Measurements from ENCODE around the gene TNNI2. TPM values are rescaled to one million over a fixed set of nuclear protein-coding genes. Genes with fewer than 3 reads are reported as not detected.
A peak's percentile ranks its signal among the peaks of the same experiment; 100 is the strongest.

Gene TNNI2
- total RNA-seq, 2 donors from 2014 or later, result 0.92 TPM; not detected in 1

DNA sequence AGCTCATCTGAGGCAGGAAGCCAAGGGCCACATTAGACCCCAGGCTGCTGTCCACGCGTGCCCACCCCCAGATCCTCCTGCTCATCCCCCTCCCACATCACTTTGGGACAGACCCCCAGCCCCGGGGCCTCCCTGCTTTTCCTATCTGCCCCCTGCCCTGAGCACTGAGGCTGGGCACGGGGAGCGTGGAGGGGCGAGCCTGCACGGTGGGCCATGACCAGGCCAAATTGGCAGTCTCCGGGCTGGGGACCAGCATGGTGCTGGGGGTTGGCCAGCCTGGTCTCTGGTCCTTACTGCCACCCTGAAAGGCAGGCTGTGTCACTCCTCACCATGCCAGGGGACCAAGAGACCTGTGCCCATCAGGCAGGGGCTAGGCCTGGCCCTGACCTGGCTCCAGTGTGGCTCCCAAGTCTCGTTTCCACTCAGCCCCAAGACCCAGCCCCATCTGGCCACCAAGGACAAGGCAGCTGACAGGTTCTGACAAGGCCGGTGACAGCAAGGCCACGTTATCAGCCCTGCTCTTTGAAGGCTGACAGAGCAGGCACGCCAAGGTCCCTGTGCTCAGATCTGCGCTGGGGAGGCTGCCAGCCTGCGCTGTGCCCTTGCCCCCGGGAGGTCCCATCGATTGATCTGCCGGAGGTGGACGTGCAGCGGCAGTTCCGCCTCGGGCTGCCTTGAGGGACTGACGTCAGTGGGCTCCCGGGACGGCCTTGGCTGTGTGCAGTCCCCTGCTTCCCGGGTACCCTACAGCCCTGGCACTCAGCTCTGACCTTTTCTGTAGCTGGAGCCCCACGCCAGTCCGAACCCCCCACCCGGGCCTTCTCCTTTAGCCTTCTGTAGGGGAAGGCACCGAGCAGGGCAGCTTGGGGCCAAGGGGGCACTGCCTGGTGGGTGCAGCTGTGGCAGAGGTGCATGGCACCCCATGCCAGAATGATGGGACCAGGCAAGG lies 3.6 kb downstream of the TNNI2 start:
- DNase-seq (peak in 1 of 2 donors; percentile 9), ATAC-seq (no peak)
- intact Hi-C loops (cut with DNase I, micrococcal nuclease), result no loop called here

DNA sequence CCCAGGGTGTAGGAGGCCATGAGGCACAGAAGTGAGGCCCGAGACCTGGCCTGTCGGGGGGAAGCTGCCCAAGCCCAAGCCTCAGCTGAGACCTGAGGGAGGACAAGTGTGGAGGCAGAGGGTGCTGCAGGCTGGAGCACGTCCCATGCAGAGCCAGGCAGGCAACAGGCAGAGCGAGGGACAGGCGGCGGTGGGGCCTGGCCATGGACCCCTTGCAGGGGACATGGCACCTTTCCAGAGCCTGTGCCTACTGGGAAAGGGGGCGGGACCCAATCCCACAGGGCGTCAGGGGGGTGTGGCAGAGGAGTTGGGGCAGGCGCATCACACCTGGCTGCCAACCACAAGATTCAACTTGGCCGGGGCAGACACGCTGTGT lies 4.3 kb downstream of the TNNI2 start:
- intact Hi-C loops (cut with DNase I, micrococcal nuclease), result no loop called here
- ATAC-seq, result no peak

DNA sequence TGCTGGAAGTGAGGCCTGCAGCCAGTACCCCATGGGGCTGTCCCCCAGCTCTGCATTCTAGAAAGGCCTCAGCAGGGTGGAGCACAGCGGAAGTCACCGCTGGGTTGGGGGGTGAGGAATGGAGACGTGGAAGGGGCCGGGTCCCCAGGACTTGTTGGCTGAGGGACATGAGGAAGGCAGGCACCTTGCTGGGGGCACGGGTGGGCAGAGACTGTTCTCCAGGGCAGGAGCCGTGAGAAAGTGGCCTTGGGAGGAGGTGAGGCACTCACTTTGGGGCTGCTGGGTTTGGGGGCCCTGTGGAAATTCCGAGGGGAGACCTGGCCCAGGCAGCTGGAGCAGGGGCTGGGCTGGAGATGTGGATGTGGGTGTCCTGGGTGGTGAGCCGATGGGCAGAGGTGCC lies 5.0 kb downstream of the TNNI2 start:
- intact Hi-C loops (cut with DNase I, micrococcal nuclease), result no loop called here
- ATAC-seq (no peak), DNase-seq (no peak)

More for the DNA sequence above, 4.3 kb downstream of the TNNI2 start:
- peak in 1 of 2 donors; percentile 4 for DNase-seq

DNA sequence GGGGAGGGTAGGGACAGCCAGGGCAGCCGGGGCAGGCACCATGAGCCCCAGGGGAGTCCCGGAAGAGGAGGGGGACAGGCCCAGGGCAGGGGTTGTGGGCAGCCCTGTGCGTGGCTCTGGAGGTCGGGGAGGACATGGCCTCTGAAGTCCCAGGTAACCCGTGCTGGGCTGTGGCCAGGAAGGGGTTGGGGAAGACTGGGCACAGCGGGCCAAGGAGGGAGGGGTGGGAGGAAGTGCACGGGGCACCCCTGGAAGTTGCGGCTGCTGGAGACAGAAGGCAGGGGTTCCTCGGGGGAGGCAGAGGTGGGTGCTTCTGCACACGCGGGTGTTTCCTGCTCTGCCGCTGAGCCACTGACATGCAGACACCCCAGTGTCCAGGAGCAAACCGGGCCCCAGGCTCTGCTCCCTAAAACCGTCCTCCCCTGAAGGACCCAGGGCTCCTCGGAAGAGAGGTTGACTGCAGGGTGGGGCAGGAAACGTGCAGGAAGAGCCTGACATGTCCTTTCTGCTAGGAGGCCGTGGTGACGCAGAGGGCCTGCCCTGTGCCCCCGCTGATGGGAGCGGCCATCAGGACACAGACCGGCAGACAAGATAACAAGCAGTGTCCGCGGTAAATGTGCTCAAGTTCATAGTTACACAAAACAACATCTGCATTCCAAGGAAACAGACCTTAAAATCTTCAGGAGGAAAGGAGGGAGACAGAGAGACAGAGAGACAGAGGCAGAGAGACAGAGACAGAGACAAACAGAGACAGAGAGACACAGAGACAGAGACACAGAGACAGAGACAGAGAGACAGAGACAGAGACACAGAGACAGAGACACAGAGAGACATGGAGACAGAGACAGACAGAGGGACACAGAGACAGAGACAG lies 5.7 kb downstream of the TNNI2 start:
- intact Hi-C loops (cut with DNase I, micrococcal nuclease), result no loop called here
- DNase-seq, result no peak
- ATAC-seq, result peak; percentile 81

DNA sequence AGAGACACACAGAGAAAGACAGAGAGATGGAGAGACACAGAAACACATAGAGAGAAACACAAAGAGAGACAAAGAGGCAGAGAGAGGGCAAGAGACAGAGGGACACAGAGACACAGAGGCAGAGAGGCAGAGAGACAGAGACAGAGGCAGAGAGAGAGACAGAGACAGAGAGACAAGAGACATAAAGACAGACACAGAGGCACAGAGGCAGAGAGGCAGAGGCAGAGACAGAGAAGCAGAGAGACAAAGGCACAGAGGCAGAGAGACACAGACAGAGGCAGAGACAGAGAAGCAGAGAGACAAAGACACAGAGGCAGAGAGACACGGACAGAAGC lies 6.3 kb downstream of the TNNI2 start:
- ATAC-seq (no peak), DNase-seq (no peak)
- intact Hi-C loops (cut with DNase I, micrococcal nuclease), result no loop called here

DNA sequence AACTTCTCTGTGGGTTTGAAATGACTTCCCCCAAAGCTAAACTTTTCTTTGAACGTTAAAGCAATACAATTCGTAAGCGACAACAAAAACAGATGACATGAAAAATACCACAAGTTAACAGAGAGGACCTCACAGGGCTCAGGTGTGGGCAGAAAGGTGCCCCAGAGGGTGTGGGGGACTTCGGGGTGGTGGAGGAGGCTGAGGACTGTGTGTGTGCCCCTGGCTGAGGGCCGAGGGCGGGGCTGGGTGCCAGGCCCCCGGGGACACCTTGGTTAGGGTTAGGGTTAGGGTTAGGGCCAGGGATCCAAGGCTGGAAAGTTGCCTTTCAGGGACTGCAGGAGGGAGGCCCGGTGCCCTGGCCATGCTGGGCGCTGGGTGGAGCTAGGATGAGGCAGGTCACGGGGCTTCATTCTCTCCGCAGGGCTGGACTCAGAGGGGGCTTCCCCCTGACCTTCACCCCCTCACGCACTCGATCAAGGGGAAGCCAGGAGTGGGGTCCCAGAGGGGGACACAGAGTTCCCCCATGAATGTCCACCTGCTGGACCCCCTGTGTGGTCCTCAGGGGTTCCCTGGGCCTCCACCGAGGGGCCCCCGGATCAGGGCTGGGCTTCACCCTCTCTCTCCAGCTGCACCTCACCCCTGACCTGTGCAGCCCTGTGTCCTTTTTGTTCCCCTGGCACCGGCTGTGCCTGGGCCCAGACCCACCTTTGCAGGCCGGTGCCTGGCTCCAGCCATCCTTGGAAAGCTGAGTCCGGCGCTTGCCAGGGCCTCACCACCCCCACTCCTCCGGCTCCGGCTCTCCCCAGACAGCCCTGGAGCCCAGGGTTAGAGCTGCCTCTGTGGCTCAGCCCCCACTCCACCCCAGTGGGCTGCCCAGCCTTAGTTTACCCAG lies 7.0 kb downstream of the TNNI2 start:
- intact Hi-C loops (cut with DNase I, micrococcal nuclease), result no loop called here
- ATAC-seq, result no peak
- DNase-seq, result no peak

DNA sequence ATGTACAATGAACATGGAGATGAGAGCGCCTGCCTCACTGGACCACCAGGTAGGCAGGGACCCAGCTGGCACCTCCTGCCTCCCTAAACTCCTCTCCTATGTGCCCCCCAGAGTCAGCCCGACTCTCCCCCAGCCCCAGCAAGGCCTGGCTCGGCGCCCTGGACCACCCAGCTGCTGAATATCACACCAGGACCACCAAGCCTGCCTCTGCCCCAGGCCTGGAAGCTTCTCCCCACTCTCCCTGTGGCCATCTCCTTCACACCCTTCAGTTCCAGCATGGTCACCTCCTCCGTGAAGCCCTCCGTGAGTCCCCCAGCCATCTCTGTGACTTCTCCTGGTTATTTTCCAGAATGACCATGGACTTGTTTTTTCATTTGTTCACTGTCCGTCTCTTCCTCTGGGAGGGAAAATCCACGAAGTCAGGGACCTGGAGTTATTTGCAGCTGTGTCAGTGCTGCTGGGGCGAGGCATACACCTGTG lies 7.7 kb downstream of the TNNI2 start:
- ATAC-seq, result no peak
- intact Hi-C loops (cut with DNase I, micrococcal nuclease), result no loop called here
- no peak for DNase-seq

DNA sequence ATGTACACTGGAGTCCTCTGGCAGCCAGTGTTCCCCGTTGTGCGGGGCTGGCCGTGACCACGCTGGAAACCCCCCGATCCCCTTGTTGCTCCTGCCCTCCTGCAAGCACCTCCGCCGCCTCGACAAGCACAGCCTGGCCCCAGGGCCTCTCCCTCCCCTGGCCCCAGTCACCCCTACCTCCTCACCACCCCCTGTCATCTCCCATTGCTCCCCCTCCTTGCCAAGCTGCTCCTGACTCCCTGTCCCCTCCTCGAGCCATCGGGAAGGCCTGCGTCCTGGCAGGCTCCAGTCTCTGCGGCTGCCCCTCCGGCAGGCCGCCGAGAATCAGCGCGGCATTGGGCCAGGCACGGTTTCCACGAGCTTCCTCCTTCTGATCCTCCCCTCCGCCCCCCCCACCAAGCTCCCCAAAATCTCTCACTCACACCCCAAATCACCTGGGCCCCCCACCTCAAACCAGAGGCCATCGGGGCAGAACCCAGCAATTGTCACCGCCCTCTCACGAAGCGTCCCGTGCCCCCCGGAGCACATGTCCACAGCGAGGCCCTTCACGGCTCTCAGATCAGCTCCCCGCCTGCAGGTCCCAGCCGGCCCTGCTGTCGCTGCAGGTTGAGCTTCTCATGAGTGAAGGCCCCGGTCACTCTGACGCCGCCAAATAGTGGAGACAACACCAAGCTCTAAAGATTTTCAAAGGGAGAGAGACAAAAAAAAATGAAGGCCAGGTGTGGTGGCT lies 8.4 kb downstream of the TNNI2 start:
- no peak for DNase-seq
- intact Hi-C loops (cut with DNase I, micrococcal nuclease), result no loop called here
- ATAC-seq, result no peak

DNA sequence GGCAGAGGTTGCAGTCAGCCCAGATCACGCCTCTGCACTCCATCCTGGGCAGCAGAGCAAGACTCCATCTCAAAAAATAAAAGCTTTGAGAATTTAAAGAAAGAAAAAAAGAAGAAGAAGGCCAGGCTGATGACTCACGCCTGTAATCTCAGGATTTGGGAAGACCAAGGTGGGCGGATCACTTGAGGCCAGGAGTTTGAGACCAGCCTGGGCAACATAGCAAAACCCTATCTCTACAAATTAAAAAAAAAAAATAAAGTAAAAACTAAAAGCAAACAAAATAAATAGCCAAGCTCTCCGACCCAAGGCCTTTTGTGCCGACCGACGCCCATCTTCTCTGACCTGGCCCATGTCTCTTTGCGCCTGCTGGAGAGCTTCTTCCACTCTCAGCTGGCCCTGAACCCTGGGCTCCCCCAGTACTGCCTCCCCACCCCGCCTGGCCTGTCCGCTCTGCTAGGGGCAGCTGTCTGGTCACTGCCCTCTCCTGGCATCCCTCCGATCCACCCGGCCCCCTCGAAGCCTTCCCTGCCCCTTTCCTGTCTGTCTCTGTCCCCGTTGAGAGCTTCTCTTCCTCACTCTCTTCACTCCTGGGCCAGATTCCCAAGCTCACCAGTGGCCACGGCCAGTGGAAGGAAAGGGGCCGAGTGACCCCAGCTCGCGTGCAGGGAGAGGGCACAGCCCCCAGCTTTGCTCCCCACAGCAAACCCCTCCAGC lies 9.3 kb downstream of the TNNI2 start:
- intact Hi-C loops (cut with DNase I, micrococcal nuclease), result no loop called here

DNA sequence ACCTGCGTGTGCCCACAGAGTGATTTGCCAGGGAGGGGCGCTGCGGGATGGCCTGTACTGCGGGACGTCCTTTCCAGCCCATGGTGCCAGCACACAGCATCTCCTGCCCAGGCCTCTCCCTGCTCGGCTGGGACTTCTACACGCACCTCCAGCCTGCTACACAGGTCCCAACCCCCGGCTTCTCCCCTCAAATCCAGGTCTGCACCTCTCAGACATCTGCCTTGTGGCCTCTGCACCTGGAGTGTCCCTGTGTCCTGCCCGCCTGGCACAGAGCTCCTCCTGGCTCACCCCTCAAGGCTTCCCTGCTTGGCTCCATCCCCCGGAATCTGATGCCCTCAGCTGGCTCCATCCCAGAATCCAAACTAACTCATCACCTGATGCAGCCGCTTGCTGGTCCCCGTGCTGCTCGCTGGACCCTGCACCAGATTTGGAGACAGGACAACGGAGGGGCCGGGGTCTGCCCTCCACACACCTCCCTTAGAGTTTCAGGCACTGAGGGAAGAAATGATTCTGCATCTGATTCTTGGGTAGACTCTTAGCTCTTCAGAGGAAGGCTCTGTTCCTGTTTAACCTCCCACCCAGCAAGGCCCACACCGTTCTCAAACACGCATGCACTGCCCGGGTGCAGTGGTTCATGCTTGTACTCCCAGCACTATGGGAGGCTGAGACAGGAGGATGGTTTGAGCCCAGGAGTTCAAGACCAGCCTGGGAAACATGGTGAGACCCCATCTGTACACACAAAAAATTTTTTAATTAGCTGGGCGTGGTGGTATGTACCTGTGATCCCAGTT lies 10.1 kb downstream of the TNNI2 start:
- ATAC-seq, result no peak
- intact Hi-C loops (cut with DNase I, micrococcal nuclease), result no loop called here
- no peak for DNase-seq

More for the DNA sequence above, 9.3 kb downstream of the TNNI2 start:
- no peak for ATAC-seq
- no peak for DNase-seq

DNA sequence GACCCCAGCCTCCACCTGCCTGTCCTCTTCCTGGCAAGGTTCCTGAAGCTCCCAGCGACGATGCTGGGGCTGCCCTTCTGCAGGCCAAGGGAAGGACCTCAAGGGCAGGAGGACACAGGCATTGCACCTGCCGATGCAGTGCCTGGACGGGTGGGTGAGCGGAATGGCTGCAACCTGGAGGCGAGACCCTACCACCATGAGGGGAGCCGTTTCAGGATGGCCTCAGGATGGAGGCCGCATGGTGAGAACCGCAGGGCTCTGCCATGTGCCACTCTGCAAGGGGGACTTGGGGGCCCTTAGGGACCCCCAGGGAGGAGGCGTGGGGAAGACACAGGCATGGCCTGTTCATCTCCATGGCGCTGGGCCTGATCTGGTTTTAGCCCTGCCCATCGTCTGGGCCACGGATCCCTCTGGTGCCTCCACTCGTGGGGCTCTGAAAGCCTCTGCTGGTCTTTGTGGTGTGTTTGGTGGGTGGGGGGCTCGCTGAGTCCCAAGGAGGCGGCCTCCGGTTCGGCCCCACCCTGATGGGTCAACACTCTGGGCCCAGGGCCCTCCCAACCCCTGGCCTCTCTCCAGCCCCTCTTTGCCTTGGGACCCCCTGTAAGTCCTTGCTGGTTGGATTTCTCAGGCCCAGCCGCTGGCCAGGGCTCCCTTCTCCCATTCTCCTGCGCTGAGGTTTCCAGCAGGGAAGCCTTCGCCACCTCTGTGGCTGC lies 12.8 kb downstream of the TNNI2 start:
- DNase-seq, result no peak
- ATAC-seq, result no peak
- intact Hi-C loops (cut with DNase I, micrococcal nuclease), result no loop called here

DNA sequence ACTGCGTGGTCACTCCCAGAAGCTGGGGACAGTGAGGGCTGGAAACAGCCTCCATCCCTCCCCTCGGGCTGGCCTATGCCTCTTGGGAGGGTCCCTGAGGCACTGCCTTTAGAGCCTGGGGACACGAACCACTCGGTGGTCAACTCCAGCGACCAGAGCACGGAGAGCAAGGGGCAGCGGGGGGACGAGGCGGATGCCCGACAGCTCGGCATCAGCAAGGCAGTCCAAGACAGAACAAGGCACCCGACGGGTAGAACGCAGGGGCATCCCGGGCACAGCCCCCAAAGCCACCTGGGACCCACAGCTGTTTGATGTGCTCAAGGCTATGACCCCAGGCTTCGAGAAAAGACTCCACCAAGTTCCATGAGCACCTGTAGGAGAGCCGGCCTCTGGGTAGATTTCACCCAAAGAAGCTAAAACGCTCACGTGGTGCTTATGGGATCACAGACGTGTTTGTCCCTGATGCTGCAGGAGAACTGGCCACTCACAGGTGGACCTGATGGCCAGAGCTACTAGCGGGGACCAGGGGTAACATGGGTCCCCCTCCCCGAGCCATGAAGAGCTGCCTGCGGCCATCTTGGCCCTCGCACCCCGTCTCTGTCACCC lies 13.6 kb downstream of the TNNI2 start:
- ATAC-seq (no peak), DNase-seq (no peak)
- intact Hi-C loops (cut with DNase I, micrococcal nuclease), result no loop called here

DNA sequence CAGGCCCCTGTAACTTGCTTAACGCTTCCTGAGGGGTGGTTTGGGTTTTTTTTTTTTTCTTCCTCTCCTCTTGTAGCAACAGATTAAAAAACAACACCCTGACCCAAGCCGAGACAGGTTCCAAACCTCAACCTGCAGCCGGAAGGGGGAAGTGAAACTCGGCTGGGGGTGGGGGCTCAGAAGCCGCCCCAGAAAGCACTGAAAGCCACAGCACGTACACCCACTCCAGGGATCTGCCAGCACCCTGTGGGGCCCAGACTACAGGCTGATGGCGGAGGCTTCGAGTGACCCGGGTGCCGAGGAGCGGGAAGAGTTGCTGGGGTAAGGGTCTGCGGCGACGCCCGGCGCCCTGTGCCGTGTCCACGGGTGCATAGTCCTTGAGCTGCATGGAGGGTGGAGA lies 14.1 kb downstream of the TNNI2 start, which contains the start of gene LSP1:
TSS of gene LSP1 (plus strand) at position 208 of the 400 bp plus-strand sequence. CDS start at position 269, 61 bp downstream.
- ATAC-seq, result peak; percentile 49
- DNase-seq, result peak; percentile 62 to 69
- intact Hi-C loops (cut with DNase I, micrococcal nuclease), result no loop called here

DNA sequence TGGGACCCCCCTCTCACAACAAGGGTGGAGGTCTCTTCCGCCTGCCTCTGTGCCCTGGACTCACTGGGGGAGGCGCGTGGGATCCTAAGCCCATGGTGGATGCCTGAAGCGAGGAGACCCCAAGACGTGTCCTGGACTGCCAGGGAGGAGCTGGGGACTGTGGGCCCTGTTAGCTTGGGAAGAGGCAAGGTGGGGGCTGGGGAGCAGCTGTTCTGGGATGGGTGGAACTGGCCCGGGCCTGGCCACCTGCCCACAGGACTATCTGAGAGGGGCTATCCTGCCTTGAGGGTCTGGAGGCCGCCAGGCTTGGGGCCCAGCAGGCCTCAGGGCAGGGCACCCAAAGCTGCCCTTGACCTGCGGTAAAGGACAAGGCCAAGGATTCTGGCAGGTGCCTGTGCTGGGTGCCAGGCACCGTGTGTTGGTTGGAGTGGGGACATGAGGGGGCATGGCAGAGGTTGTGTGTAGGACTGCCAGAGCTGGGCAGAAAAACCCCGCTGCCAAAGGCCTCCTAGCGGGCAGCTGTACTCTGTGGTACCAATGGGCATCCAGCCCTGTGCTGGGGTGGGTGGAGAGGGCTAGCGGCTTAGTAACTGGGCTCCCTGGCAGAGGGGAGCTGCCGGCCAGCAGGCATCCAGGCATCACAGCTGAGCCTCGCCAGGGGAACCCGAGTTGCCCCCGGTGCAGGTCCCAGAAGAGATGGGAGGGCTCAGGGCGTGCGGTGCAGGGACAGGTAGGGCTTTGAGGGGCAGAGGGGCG lies 14.8 kb downstream of the TNNI2 start:
- intact Hi-C loops (cut with DNase I, micrococcal nuclease), result no loop called here
- ATAC-seq (no peak), DNase-seq (no peak)
